Amniotic epithelial cell (primary cell): ENCODE measurements around the gene LIFR.
"Not testable (repeated sequence)": the region's sequence is repeated elsewhere in the genome, so short reads cannot be mapped to it uniquely, and the experiment has no call there.

ENCODE experiments used
- DNase-seq: peaks from one replicate; pipeline ENCODE4 v3.0.0-alpha.2; 2010; ENCODE audit warnings: low read depth

LIFR gene

DNA sequence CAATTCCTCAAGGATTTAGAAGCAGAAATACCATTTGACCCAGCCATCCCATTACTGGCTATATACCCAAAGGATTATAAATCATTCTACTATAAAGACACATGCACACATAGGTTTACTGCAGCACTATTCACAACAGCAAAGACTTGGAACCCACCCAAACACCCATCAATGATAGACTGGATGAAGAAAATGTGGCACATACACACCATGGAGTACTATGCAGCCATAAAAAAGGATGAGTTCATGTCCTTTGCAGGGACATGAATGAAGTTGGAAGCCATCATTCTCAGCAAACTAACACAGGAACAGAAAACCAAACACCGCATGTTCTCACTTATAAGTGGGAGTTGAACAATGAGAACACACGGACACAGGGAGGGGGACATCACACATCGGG, 39.8 kb downstream of the LIFR start:
- DNase-seq, result not testable (repeated sequence)

DNA sequence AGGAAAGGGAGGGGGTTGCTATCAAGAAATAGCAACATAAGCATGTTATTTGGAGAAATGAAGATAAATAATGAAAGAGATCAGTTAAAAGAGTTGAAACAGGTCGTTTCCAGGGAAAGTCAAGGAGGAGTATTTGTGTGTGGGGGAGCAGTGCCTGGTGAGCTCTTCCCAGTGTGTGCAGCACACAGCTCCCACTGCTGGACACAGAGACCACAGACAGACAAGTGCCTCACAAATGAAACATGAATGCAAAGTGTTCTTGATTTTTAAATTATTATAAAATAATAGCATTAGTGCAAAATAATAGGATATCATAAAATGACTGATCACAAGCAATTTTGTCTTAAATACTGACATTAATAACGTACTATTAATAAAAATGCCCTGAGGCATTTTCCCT, 40.8 kb downstream of the LIFR start:
- DNase-seq, result peak; percentile 66

DNA sequence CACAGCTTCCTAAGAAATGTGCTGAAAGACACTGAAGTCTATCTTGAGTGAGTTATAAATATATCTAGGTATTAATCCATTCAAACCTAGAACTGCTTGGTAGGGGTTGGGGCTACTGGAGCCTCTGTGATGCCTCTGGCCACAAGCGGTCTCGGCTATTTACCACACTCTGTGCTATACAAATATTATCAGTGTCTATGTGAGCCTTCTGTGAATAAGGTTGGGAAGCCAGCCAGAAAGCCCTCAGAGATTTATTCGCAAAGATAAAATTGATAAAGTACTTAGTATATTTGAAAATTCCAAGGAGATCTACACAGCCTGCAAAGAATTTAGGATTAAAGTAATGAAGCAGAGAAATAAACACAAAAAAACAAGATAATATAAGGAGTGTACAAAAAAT, 41.4 kb downstream of the LIFR start:
- DNase-seq, result peak; percentile 75

DNA sequence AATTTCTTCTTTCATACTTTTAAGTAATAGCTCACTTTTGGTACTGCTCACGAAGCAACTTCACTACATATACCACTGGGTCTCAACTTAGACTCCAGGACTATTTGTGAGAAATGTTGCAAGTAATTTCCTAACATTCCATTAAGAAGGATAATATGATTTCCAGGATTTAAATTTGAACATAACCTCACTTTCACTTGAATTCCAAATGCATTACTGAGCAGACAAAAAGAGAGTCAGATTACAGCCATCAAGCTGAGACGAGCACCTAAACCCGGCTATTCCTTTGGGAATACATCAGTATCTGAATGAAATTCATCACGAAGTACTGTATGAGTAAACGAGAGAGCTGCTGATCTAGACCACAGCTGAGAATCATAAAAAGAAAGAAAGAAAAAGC, 47.3 kb downstream of the LIFR start:
- peak; percentile 83 for DNase-seq

DNA sequence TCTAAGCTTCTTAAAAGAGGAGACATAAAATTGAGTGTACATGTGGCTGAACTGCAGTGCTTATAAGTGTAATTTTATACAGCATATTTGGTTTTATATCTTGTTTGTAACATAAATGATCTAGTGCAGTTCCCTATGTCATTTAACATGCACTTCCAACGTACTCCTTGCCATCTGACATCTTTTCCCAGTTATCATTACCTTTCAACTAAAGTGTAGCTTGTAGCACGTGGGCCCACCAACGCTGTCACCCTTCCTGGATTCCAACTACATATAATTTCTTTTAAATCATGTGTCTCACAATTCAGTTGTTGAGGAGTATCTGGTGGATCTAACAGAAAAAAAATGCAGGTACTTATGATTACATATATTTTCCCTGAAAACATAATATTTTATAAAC, 50.1 kb downstream of the LIFR start:
- DNase-seq, result no peak

DNA sequence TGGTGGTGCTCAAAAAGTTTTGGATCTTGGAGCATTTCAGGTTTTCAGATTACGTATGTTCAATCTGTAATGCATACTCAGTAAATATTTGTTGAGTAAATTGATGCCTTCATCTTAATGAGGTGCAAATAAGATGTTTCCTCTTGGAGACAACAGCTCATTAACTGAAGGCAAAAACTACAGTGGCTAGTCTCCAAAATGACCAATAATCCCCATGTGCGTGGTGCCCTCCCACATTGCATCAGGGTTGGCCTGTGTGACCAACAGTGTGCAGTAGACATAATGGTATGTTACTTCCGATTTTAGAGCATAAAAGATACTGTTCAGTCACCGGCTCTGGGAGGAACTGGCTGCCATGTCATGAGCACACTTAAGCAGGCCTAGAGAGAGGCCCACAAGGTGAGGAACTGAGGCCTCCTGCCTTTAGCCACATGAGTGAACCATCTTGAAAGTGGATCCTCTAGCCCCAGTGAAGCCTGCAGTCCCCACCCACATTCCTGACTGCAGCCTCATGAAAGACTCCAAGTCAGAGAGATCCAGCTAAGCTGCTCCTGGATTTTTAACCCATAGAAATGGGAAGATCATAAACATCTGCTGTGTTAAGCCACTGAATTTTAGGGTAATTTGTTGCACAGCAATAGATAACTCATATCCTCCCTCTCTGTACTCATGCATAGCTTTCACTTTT, 55.7 kb downstream of the LIFR start:
- DNase-seq, result peak; percentile 58

DNA sequence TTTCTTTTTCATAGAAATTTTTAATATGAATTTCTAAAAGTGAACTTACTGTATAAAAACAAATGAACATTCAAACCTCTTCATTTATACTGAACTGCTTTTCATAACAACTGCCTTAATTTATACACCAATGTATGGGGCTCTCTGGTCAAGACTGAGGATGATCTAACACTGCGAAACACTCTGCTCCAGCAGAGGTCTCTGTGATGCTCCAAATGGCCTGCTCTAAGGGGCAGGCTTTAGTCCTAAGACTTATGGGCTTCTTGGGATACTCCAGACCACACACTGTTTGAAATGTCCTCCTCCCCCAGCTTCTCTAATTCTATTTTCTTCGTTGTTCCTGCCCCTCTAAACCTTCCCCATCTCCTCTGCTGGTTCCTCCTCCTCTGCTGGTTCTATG, 58.5 kb downstream of the LIFR start:
- DNase-seq, result peak; percentile 54

DNA sequence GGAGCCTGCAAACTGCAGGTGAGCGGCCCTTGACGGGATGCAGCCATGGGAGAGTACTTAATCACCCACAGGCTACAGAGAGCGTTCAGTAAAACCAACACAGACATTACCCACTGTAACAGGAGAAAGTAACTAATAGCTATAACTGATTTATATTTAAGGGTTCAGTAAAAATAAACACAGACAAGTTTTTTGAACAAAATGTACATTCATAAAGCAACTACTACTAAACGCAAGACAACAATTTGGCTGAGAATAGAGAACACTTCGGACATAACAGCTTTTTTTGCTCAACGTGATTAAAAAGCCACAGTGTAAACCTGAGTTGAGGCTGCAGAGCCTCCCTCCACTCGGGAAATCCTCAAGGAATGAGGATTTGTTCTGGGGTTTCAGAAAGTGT, 61.7 kb downstream of the LIFR start:
- no peak for DNase-seq

DNA sequence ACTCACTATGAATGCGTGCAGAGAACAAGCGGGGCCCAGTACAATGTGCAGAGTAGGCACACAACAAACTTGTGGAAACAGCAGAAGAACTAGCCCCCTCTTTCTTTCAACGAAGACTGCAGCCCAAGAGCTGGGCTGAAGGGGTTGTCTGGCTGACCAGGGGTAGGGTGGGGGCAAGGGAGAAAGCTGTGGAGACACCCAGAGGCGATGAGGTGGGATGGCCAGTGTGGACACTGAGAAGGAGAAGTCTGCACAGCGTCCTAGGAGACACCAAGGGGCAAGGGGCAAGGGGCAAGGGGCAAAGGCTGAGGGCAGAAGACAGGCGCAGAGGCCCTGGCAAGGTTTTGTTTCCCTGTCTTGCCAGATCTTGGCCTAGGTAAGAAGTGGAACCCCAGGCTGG, 62.3 kb downstream of the LIFR start:
- DNase-seq, result no peak

DNA sequence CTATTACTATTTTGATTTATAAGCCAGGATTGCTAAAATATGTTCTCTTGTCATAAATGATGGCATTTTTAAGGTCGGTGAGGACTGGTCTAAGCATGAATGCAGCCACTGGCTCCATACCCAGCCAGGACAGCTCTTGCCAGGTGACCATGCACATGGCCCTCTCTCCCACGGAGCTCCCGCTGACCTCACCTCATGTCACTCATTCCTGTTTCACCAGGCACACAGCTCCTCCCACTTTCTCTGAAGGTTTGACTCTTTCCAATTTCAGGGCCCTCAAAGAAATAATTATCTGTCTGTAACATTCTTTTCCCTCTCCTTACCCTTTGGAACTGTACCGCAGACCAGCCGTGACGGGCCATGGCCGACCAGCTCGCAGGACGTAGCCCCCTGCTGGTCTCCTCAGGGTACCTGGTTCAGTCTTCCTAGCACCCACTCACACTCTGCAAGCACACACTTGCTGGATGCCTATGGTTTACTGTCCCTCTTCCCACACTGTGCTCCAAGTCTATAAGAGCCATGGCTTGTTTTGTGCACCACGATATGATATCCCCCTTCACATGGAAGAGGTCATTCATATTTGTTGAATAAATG, 72.5 kb downstream of the LIFR start:
- no peak for DNase-seq

DNA sequence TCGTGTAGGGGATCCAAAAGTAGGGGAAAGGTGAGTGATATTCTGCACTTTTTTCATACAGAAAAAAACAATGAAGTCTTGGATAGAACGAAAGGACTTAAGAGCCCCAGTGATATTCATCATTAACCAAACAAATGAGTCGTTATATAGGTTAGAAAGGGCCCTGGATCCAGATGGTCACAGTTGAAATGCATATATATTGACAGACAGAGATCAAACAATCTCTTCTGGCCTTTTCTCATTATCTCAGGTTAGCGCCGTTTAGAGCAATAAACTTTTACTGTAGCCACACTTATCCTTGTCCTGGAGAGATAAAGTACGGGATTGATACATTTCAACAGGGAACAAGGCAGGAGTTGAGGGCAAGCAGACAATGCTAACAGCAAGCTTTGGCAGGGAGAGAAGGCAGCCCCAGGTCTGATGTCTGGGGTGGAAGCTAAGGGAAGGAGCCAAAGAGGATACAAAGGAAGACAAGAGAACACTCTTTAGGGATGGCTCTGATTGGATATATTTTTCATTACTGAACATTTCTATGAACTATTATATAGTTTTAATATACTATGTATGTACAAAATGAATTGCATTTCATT, 77.0 kb downstream of the LIFR start:
- no peak for DNase-seq

DNA sequence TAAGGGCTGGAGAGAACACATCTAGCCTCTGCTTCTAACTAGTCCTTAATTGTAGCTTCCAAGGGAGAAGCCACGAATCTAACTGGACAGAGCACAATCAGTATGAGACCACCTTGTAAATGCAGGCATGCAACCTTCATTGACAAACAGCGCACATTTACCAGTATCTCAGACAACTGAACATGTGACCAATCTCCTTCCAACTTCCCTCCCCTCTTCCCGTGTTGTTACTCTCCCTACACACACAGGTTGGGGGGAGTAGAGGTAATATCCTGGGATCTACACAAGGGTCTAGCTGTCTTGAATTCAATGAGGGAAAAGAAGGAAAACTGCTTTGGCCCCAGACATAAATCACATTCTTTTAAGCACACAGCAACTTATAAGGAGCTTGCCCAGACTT, 77.6 kb downstream of the LIFR start:
- DNase-seq, result no peak

DNA sequence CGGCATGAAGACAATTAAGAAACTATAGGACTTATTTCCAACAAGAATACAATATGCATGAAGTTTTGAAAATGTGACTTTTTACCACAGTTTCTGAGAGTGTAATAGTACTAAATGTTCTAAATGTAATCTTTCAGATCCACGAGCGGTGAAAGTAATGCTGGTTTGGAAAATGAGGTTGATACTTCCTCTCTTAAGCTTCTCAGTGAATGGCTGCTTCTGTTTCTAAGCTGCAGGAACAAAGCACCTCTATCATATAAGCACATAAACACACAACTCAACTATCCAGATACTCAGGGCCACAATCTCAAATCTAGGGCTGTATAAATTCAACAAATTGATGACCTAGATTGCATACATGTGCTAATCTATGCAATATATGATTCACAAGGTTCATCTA, 78.3 kb downstream of the LIFR start:
- DNase-seq, result no peak

DNA sequence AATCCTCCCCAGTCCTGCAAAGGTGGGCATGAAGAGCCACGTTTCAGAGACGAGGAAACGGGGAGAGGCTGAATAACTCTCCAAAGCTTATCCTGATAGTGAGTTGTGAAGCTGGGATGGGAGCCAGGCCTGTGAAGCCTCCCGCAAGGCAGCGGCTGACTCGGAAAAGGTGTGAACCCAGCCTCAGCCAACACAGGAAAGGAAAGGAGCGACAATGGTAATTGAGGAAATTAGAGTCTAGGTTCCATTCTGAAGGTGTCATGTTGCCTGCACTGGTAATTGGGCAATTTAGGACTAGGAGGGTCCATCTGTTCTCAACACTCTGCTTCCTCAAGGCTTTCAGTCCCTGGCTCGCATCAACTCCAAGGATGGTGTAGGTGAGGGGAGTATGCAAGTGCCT, 83.4 kb downstream of the LIFR start:
- DNase-seq, result peak; percentile 51

DNA sequence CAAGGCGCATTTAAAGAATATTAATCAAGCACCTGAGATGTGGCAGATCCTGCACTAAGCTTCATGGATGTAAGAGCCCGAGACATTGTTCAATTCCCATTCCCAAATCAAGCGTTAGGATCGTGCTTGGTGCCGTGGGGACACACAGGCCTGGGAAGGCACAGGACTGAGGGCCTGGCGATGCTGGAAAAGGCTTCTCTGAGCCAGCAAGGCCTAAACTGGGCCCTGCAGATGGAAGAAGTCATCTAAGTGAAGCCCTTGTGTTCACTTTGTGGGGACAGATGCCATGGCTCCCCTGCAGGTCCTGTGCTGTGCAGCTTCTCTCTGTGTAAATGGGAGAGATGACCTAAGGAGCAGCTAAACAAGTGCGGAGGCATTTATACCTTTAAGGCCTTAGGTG, 83.9 kb downstream of the LIFR start:
- no peak for DNase-seq

DNA sequence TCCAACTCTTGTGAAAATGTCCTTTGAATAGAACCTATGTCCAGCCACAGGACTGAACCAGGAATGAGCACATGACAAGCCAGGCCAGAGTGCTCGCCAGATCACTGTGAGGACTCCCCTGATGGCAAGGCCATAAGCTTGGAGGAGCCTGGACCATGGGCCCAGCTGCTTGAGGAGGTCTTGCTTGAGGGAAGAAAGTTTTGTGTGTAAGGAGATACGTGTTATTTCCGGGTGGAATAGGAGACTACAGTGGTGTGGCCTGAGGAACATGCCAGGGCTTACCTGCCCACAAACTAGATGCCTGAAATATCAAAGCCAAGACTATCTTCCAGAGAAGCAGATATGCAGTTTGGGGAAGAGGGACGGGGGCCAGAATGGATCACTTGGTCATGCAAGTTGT, 84.7 kb downstream of the LIFR start:
- DNase-seq, result no peak

DNA sequence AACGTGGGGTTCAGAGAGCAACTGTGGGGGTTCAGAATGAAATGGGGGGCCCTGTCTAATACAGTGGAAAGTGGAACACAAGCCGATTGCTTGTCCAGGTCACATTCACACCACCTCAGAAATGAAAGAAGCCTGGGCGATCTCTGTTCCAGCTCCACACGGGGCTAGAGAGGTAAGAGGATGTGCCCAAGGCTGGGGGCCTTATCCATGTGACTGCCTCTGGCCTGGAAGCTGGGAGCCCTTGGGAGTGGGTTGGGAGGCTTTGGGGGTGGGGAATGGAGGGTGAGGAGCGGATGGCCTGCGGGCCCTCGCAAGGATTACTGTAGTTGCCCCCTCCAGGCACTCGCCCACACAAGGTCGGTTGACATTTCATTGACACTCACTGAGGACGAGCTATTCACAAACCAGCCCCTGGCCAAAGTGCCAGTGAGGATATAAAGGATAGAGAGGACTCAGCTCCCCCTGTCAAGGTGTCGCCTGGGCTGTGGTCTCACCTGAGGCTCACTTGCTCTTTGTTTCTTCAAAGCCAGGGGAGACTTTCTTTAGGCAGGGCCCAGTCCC, 86.7 kb downstream of the LIFR start:
- no peak for DNase-seq

DNA sequence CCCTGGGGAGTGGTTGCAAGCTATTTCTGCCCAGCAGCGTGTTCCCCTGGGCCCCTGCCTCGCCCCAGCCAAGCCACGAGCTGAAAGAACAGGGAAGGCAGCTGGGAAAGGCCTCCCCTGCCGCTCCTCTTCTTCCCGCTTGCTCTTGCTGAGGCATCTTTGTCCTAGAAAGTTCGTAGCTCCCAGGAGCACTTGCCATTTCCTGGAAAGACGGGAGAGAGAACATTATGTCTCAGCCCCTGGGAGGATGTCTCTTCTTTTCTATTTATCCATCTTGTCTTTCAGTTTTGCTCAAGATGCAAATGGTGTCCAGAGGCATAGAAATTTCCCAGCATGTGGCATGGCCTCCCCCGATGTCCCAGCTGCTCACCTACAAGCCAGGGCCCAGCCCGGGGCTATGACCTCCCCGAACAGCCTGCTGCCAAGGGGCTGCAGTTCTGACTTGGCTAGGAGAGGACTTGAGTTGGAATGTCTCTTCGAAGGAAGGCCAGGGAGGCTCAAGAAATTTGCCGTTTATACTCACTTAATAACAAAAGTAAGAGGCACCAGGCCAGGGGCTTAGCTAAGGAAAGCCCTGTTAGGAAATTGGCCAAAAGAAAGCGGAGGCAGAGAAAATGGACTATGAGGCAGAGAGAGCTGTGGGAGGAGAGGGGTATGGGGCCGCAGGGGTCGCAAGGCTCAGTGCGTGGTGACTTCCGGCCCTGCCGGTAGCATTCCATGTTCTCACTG, 87.3 kb downstream of the LIFR start:
- DNase-seq, result peak; percentile 61

DNA sequence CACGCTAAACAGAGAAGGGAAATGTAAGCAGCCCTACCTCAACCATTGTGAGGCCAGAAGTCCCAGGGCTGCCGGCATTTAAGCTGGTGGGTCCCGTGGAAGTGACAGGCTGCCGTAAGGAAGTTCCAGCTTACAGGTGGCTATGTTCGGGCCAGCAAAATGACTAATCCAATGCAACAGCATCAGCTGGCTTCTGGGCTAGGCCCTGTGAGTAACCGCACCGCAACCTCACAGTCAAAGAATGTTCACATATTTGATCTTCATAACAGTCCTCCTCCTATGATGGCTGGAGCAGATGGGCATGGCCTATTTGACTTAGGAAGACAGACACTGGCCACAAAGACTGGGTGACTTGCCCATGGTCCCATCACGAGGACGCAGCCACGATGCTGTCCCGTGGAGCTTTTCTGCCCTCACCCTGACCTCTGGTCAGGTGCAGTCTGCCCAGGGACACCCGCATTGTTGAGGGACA, 88.2 kb downstream of the LIFR start:
- DNase-seq, result peak; percentile 96

DNA sequence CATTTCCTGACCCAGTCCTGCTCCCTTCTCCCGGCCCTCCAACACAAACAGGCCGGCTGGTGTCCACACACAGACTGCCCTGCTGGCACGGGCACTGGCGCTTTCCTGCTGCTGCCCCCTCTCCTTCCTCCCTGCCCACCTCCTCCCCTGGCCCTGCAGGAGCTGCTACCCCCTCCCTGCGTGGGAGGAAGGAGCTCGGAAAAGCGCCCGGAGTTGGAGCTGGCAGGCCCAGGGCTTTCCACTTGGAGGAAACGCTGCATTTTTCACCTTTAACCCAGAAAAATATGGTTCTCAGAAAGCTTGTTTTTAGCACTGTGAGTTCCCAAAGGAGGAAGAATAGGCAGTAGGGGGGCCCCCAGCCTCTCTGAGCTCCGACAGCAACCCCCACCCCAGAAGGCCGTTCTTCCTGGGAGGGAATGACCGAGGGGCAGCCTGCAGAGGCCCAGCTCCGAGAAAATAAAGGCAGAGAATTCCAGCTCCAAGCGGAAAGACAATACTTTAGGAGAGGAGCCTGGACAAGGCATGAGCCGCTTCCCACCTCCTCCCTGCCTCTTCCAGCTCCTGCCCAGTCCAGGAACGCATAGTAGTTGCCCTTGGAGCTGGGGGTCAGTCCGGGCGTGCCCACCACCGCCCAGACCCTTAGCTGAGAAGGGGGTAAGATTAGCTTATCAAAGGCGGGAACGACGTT, 88.9 kb downstream of the LIFR start:
- peak; percentile 72 for DNase-seq

DNA sequence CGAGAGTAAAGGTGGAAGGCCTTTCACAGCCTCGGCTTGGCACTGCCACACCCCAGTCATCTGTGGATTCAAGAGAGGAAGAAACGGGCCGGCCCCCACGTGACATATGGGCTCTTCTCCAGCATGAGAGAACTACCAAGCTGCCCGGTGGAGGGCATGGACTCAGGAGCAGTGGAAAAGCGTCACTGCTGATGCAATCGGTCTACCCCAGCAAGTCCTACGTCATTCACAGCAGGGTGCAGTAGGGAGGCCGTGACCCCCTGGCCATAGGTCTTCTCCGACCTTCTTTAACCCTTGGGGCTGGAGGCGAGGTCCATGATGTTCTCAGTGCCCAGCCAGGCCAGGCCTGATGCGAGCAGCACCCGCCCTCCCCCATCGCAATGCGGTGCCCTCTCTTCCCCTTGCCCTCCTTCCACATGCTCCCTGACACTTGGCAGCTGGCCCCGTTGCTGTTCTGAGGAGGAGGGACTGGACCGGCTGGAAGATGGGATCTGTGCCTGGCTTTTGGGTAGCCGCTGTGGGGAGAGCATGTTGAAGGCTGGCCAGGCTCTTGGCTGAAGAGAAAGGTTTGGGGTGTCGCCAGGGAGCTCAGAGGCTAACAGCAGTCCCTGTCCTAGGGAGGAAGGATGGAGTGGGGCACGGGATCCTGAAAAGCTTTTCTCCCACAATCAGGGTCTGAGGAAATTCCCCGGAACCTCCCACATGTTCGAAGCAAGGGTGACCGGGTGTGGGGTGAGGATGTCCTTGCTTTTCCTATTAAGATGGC, 89.8 kb downstream of the LIFR start:
- DNase-seq, result no peak
